ENCODE results near the gene PREX1. TPM values are rescaled to one million over a fixed set of nuclear protein-coding genes. Genes with fewer than 3 reads are reported as not detected.

The PREX1 gene
- total and polyA plus RNA-seq, 3 donors from 2014 or later, result 18.0 to 36.5 (median 27.1) TPM

DNA sequence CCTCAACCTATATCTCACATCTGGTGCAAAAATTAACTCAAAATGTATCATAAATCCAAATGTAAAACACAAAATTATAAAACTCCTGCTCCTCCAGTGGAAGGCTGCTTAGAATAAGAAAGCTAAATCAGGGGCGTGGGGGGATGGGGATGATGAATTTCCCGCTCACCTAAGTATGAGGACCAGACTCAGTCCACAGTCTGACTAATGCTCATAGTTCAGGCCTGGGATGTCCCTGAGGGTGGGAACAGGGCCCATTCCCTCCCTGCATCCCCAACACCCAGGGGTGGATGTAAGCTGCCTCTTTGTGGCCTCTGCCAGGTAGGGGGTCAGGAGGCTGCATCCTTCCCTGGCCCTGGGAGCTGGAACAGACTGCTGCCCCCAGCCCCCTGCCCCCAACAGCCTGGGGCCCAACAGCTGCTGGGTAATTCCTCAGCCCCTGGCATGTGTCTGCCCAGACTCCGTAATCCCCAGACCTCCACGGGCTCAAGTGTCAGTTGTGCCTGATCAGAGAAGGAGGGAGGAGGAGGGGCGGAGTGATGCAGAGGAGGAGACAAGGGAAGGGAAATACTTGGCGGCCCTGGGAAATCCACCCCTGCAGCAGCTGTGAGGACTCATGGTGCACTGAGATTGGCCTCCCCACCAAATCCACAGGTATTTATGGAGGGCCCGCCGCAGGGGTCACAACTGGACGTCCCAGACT is 224.5 kb downstream of the PREX1 start:
- TF ChIP-seq CTCF (IDR thresholded peaks at IDR 0.05) (no peak), POLR2A (IDR thresholded peaks at IDR 0.05) (no peak)
- no peaks in the 10 kb centered on the region for H3K27me3 ChIP-seq
- 77 to 80% methylated on average over 5 to 9 of the region's 9 CpGs for WGBS, 2 donors
- H3K9me3 ChIP-seq, result no peaks in the 10 kb centered on the region
- no peak for DNase-seq
- H3K27ac ChIP-seq, result no peak overlapping the region
- H3K4me1 ChIP-seq, result no peaks in the 10 kb centered on the region
- intact Hi-C loops (cut with DNase I; ENCODE audit: low total_unique reads), result no loop called here
- H3K4me3 ChIP-seq, result no peak overlapping the region
- H3K36me3 ChIP-seq (ENCODE audit: low read depth, missing control alignments), result no peaks in the 10 kb centered on the region

- TF ChIP-seq POLR2A (IDR thresholded peaks at IDR 0.05) (no peak), CTCF (IDR thresholded peaks at IDR 0.05) (no peak)
- Histone ChIP-seq H3K4me3 (no peak overlapping the region), H3K27ac (no peak overlapping the region), H3K27me3 (no peaks in the 10 kb centered on the region), H3K36me3 (ENCODE audit: low read depth, missing control alignments) (no peaks in the 10 kb centered on the region), H3K9me3 (no peaks in the 10 kb centered on the region), H3K4me1 (no peaks in the 10 kb centered on the region)
- intact Hi-C loops (cut with DNase I; ENCODE audit: low total_unique reads), result no loop called here
- DNase-seq, result no peak
- 91 to 94% methylated on average over 5 of the region's 5 CpGs for WGBS, 2 donors
Measured at GRCh38 chr20:48601798-48602197, 226.0 kb downstream of the PREX1 start.

DNA sequence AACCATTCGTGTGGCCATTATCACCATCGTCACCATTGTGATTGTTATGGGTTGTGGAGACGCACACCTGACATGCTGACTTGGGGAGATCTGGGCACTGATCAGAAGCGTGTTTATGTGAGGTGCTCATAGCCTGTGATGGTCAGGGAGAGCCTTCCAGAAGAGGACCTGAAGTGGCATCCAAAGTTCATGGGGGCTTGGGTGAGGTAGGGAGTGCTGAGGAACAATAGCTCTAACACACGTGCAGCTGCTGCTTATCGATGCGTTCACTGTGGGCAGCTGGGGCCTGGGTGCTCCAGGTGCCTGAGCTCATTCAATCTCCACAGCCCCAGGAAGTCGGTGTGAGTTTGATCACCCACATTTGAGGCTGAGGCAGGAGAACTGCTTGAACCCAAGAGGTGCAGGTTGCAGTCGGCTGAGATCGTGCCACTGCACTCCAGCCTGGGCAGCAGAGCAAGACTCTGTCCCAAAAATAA is 227.3 kb downstream of the PREX1 start:
- H3K4me1 ChIP-seq, result no peaks in the 10 kb centered on the region
- no peaks in the 10 kb centered on the region for H3K9me3 ChIP-seq
- intact Hi-C loops (cut with DNase I; ENCODE audit: low total_unique reads), result no loop called here
- H3K36me3 ChIP-seq (ENCODE audit: low read depth, missing control alignments), result no peaks in the 10 kb centered on the region
- H3K27me3 ChIP-seq, result no peaks in the 10 kb centered on the region
- H3K4me3 ChIP-seq, result no peak overlapping the region
- TF ChIP-seq CTCF (IDR thresholded peaks at IDR 0.05) (no peak), POLR2A (IDR thresholded peaks at IDR 0.05) (no peak)
- no peak overlapping the region for H3K27ac ChIP-seq
- WGBS, 2 donors, result 89 to 92% methylated on average over 6 to 10 of the region's 10 CpGs
- DNase-seq, result no peak

GRCh38 chr20:48599748-48600469 is 227.9 kb downstream of the PREX1 start:
- no peak overlapping the region for H3K4me3 ChIP-seq
- WGBS, 2 donors, result 91 to 97% methylated on average over 8 to 11 of the region's 11 CpGs
- intact Hi-C loops (cut with DNase I; ENCODE audit: low total_unique reads), result no loop called here
- H3K4me1 ChIP-seq, result no peaks in the 10 kb centered on the region
- TF ChIP-seq POLR2A (IDR thresholded peaks at IDR 0.05) (no peak), CTCF (IDR thresholded peaks at IDR 0.05) (no peak)
- H3K9me3 ChIP-seq, result no peaks in the 10 kb centered on the region
- no peaks in the 10 kb centered on the region for H3K27me3 ChIP-seq
- no peak overlapping the region for H3K27ac ChIP-seq
- no peak for DNase-seq
- no peaks in the 10 kb centered on the region for H3K36me3 ChIP-seq (ENCODE audit: low read depth, missing control alignments)
